Heart right ventricle (tissue), 12 donors: Measurements from ENCODE around the gene ZNF165. TPM values are rescaled to one million over a fixed set of nuclear protein-coding genes. Genes with fewer than 3 reads are reported as not detected.

Experiments used
- polyA plus RNA-seq, 2 donors: library from polyadenylated mRNA; stranded (reverse); fragments of 200-250 nt; gene quantifications; one replicate each; pipeline ENCODE4 v1.2.3, GENCODE V29; 2013
- total RNA-seq, 10 donors: library from RNA; stranded (reverse); fragmentation: NEBNext Ultra II Directional in 3 of 10; extraction: Animal tissue kit (Norgen Biotek cat#: 25700) in 3 of 10; gene quantifications; one replicate each; pipeline versions ENCODE4 v1.2.1 to v1.2.4, GENCODE V29; 2021 to 2023
- donor health status: ischemic (EF 13 %, LVEDD 7.1; RV severe dilation, severe dysfunction).
- donor health status: healthy with polysubstance abuse.
- donor health status: DM: no; HTN: yes; CAD: no.
- donor health status: DM: no; HTN: no; CAD: no.
- donor health status: ischemic (EF 25% LVEDD 6.9; RV normal size, moderate dysfunction).
- donor health status: ischemic (EF 25% LVEDD 5.7; RV mildly dilated, moderate dysfunction).
- donor health status: healthy.
- donor health status: nonischemic (EF 11% LVEDD 7.7; RV severe dilation, severe dysfunction).
- donor health status: DM: yes; HTN: yes; CAD: no.
- donor health status: PGD.
- donor health status: ischemic (EF 29% LVEDD 5.4; RV normal size, mild dysfunction).
- donor health status: nonischemic (EF 23%, LVEDD 6.1; RV moderate dilation, normal function).

Gene ZNF165
- total and polyA plus RNA-seq, 12 donors: 0.27 to 0.69 (median 0.49) TPM; not detected in 1

Other genes starting within 250 kb of the ZNF165 start
- gene OR2B2, start 168.2 kb upstream of the ZNF165 start, total RNA-seq: not detected
- gene OR2B2, start 168.2 kb upstream of the ZNF165 start, polyA plus RNA-seq: not detected
- not detected for gene OR2B6, start 123.3 kb upstream of the ZNF165 start, total RNA-seq
- gene OR2B6, start 123.3 kb upstream of the ZNF165 start, polyA plus RNA-seq: not detected
- 1 to 10 TPM; 1.4 to 3.3 (median 1.8) TPM for gene ZSCAN16, start 44.0 kb downstream of the ZNF165 start, total RNA-seq
- 1 to 10 TPM; 4.7 to 5.6 TPM for gene ZSCAN16, start 44.0 kb downstream of the ZNF165 start, polyA plus RNA-seq
- 10 to 100 TPM; 11.8 to 18.5 (median 14.8) TPM for gene ZKSCAN8, start 61.3 kb downstream of the ZNF165 start, total RNA-seq
- gene ZKSCAN8, start 61.3 kb downstream of the ZNF165 start, polyA plus RNA-seq: 1 to 10 TPM; 2.7 to 4.2 TPM
- gene ZSCAN9, start 144.7 kb downstream of the ZNF165 start, total RNA-seq: 10 to 100 TPM in 2 of 10 donors, 1 to 10 TPM in 8; 6.8 to 11.2 (median 8.8) TPM
- gene ZSCAN9, start 144.7 kb downstream of the ZNF165 start, polyA plus RNA-seq: 10 to 100 TPM in 1 of 2 donors, 1 to 10 TPM in 1; 8.4 to 11.1 TPM
- gene ZKSCAN4, start 171.7 kb downstream of the ZNF165 start, total RNA-seq: 1 to 10 TPM in 9 of 10 donors, under 1 TPM in 1; 0.55 to 3.6 (median 2.9) TPM
- gene ZKSCAN4, start 171.7 kb downstream of the ZNF165 start, polyA plus RNA-seq: 1 to 10 TPM; 1.7 to 2.0 TPM
- 1 to 10 TPM; 2.7 to 8.5 (median 6.5) TPM for gene NKAPL, start 178.7 kb downstream of the ZNF165 start, total RNA-seq
- 1 to 10 TPM; 7.6 to 9.7 TPM for gene NKAPL, start 178.7 kb downstream of the ZNF165 start, polyA plus RNA-seq
- gene ZSCAN26, start 186.6 kb downstream of the ZNF165 start, total RNA-seq: 10 to 100 TPM in 9 of 10 donors, 1 to 10 TPM in 1; 8.9 to 17.8 (median 12.8) TPM
- 10 to 100 TPM in 1 of 2 donors, 1 to 10 TPM in 1; 7.5 to 12.7 TPM for gene ZSCAN26, start 186.6 kb downstream of the ZNF165 start, polyA plus RNA-seq
- 1 to 10 TPM; 1.6 to 3.6 (median 2.7) TPM for gene PGBD1, start 201.0 kb downstream of the ZNF165 start, total RNA-seq
- gene PGBD1, start 201.0 kb downstream of the ZNF165 start, polyA plus RNA-seq: 1 to 10 TPM; 2.9 to 4.6 TPM